DMS153 (cell line): ENCODE results near the gene FAM174C.

Source experiments
- DNase-seq: peaks from one replicate; lab custom pipeline; 2025; lab: John Stamatoyannopoulos, UW

FAM174C gene

DNA sequence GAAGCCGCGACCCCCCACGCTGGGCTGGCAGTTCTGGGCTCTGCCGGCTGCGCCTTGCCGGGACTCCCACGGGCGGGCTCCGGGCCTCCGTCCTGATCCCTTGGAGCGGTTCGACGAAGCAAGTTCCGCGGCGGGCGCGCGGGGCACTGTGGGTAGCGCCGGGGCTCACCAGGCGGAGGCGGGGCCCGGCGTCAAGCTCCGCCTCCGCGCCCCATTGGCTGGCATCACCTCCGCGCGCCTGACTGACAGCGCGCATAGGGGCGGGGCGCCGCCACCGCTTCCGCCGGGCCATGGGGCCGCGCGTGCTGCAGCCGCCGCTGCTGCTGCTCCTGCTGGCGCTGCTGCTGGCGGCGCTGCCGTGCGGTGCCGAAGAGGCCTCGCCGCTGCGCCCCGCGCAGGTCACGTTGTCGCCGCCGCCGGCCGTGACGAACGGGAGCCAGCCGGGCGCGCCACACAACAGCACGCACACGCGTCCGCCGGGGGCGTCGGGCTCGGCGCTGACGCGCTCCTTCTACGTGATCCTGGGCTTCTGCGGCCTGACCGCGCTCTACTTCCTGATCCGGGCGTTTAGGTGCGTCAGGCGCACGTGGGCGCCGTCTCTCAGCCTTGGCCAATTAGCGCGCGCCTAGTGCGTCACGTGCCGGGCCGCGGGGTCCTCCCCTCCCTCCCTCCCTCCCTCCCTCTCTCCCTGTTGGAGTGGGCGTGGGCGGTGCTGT lies at the start of gene FAM174C:
Gene FAM174C, plus strand, starts transcription at position 271 of the 716 bp plus-strand sequence. Its CDS starts 20 bp downstream, at position 291.
- peak; percentile 62 for DNase-seq

DNA sequence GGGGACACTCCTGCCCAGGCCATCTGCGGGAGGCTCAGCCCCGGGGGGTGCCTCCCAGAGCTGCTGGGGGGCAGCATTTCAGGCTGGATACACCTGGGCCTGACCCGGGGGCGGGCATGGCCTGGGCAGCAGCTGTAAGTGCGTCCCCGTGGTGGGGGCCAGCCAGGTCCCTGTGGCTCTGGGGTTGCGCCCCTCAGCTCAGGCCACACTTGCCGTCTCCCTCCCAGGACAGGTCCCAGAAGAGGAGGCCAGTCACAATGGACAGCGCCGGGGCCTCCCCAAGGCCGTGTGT lies 49.2 kb upstream of the FAM174C start:
- no peak for DNase-seq

- no peak for DNase-seq
These were observed 48.6 kb upstream of the FAM174C start for GRCh38 chr19:1226522-1227303.

- DNase-seq = no peak
These were observed 47.9 kb upstream of the FAM174C start for GRCh38 chr19:1227304-1228054.

- no peak for DNase-seq
These were observed 47.0 kb upstream of the FAM174C start for GRCh38 chr19:1228161-1228957.

DNA sequence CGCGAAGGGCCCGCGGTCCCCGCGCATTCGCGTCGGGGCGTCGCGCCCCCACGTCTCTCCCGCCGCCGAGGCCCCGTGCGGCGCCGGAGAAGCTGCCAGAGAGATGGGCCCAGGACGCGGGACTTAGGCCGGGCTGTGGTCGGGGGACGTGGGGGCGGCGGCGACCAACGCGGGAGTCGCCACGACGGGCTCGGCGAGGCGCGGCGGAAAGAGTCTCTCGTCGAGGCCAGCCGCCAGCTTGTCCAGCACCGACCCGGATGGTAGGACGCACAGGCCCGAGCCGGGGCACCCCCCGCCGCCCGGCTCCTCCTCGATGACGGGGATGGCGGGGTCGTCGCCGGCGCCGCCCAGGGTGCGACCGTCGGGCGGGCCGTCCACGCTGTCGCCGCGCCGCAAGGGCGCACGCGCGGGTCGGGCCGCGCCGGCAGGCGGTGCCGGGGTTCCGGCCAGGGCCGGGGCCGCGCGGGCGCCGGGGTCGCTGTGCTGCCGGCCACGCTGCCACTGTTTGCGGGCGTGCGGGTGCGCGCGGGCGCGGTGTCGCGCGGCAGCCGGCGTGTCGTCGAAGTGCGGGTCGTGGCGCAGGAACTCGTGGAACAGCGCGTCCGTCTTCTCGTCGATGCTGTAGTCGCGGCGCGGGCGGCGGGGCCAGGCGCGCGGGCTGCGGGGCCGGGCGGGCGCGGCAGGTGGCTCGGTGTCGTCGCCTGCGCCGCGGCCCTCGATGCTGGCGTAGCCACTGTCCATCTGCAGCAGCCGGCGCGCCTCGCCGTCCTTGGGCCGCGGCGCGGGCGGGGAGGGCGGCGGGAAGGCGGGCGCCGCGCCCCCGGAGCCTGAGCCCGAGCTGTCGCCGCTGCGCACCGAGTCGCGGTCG lies 46.0 kb upstream of the FAM174C start:
- DNase-seq = no peak

DNA sequence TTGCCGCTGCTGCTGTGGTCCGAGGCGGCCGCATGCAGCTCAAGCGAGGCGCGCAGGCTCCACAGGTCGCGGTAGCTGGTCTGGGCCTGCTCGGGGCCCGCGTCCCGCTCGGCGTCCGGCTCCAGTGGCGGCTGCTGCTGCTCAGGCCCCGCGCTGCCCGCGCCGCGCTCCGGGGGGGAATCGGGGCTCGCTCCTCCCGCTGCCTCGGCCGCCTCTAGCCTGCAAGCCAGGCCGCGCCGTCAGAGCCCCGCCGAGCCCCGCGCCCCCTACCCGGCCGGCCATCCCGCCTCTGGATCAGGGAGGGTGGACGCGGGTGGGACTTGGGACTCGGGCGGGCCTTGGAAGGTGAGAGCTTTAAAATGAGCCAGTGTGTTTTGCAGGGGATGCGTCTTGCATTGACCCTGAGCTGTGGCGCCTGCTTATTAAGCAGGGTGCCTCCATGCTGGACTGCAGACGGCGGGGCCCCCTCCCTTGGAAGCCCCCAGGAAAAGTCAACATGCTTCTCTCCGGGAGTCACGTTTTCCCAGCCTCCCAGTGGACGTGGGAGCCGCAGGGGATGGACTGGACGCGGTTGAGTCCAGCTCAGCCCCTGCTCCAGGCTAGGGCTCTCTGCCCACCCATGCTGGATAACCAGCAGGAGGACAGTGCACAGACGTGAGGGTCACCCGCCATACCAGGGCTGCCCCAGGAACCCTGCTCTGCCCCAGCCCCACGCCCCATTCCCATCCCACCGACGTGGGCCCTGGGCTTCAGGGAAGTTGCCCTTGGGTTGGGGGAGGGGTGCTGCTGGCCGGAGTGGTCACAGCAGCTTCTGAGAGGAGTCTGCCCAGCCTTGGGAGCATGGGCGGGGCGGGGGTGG lies 45.2 kb upstream of the FAM174C start:
- no peak for DNase-seq

DNA sequence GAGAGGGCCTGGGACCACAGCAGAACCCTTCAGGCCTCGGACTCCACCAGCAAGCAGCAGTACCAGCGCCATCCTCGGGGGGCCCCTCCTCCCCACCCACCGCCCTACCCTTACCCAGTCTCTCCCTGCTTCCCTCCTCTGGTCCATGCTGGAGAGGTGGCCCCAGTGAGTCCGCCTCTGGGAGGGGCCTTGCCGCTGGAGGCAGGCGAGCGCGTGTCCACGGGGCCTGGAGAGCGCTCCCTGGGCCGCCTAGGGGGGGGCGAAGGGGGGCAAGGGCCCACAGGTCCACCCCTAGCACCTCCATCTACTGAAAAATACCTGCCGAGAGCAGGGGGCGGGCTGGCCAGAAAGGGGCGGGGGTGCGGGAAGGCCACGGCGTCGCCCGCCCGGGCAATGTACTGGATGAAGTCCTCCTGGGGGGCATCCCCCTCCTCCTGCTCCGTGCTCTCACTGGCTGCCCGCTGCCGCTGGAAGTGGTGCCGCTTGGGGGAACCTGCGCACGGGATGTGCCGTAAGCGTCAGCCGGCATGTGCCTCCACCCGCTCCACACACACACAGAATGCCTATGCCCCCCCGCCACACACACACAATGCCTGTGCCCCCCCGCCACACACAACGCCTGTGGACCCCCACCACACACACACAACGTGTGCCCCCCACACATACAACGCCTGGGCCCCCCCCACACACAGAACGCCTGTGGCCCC lies 44.4 kb upstream of the FAM174C start:
- DNase-seq = no peak

GRCh38 chr19:1231729-1232637 lies 43.3 kb upstream of the FAM174C start:
- no peak for DNase-seq

GRCh38 chr19:1232652-1233072 lies 42.7 kb upstream of the FAM174C start:
- no peak for DNase-seq

DNA sequence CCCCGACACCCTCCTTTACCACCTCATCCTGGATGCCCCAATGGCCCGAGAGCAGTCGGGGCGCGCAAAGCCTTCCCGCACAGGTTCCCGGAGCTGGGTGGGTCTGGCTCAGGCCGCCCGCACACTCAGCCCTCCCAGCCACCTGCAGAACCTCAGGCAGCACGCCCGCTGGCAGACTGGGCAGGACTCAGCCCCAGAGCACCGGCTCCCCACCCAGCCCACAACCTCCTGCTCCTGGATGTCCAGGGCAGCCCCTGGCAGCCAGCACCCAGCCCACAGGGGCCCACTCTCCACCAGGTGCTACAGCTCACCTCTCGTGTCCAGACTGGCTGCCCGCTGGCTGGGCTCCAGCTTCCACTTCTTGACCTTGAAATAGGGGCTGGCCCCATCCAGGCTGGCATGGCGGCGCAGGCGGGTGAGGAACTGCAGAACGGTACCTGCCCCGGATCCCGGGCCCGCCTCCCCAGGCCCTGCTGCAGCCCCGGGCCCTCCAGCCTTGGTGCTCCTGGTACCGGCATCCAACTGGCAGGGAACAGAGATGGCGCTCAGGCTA lies 42.1 kb upstream of the FAM174C start:
- DNase-seq = no peak

- DNase-seq = no peak
These were observed 41.0 kb upstream of the FAM174C start for GRCh38 chr19:1234051-1234954.

DNA sequence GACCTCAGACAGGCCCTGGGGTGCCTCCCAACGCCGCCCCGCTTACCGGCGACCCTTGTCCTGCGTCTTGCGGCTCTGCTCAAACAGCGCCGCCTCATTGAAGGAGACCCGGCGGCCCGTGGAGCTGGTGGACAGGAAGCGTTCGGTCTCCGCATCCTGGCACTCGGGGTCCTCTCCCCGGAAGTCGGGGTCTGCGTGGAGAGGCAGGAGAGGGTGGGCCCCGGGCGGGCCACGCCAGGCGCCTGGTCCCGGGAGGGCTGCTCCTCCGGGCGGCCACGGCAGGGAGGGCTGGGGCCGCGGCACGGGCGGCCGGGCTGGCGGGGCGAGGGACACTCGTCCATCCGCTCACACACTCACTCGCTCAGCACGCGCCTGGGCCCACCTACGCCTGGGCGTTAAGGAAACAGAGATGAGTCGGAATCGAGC lies 40.4 kb upstream of the FAM174C start:
- DNase-seq = no peak

DNA sequence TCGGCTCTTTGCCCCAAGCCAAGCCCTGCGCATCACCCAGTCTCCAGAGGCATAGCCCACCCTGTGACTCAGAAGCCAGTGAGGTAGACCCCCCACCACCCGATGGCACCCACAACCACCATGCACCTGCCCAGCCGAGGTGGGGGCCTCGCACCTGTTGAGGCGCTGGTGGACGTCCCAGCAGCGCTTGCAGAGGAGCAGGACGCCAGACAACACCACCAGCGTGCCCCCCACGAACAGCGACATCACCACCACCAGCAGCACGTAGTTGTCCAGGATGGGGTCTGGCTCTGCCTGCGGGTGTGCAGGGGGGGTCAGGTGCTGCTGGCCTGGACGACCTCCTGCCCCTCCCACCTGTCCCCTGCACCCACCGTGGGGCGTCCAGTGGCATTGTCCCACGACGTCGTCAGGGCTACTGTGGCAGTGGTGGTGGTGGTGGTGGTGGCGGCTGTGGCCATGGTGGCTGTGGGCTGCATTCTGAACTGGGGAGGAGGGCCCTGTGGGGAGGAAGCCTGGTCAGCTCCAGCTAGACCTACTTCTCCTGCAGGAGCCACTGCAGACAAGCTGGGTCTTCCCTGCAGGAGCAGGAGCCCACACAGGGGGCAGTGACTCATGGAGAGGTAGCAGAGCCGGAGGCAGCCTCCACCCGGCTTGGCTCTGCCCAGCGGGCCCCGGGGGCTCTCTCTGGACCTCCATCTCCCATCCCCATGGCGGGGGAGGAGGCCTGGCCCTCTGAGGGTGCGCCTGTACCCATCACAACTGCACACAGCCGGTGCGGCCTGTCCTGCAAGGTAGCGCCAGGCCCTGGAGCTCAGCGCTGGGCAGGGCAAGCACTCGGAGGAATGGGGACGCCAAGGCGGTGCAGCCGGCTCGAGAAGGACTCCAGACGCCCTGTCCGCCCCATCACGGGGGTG lies 39.4 kb upstream of the FAM174C start:
- DNase-seq = no peak

DNA sequence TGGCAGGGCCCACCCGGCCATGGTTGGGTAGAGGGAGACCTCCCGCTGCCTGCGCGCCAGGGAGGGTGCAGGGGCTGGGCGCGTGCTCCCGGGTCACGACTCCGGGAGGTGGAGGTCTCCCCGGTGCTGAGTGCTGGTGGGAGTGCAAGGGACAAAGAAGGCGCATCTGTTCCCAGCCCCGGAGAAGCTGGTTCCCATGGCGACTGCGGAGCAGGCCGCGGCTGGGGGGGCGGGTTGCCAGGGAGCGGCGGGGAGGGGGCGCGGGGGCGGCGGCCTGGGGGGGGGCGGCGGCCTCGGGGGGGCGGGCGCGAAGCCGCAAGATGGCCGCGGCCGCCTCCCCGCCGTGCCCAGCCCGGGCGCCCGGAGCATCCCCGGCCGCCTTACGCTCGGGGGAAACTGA lies 38.8 kb upstream of the FAM174C start:
- no peak for DNase-seq
